HG03469 (cell line): ENCODE data around the gene EMCN.
"Not testable (repeated sequence)": the region's sequence is repeated elsewhere in the genome, so short reads cannot be mapped to it uniquely, and the experiment has no call there.

Source experiments
- ATAC-seq: cut with Tn5 transposase; IDR thresholded peaks from one replicate; pipeline ENCODE4 v1.9.1; 2021; ENCODE audit warnings: mild to moderate bottlenecking, moderate library complexity, moderate number of reproducible peaks; ENCODE audit not compliant: unreplicated experiment

The EMCN gene

DNA sequence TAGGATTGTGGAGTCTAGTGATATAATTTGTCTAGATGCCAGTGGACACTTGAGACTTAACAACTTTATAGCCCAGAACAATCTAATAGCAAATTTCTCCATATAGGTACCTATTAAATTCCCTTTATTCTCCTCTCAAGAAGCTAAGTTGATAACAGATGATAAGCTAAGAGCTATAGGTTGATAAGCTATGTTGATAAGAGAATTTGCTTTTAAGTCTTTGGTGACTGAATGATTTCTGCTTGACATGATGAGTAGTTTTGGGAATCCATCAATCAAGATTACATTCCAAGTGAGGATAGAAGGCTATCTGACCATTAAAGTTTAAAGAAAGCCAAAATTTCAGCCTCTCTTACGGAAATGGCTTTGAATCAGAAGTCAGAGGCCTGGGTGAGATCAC, 131.6 kb downstream of the EMCN start:
- no peak for ATAC-seq

DNA sequence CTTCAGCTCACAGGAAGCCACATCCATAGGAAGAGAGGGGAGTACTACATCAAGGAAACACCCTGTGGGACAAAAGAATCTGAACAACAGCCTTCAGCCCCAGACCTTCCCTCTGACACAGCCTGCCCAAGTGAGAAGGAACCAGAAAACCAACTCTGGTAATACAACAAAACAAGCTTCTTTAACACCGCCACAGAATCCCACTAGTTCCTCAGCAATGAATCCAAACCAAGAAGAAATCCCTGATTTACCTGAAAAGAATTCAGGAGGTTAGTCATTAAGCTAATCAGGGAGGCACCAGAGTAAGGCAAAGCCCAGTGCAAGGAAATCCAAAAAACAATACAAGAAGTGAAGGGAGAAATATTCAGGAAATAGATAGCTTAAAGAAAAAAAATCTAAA, 137.4 kb downstream of the EMCN start:
- ATAC-seq: not testable (repeated sequence)

DNA sequence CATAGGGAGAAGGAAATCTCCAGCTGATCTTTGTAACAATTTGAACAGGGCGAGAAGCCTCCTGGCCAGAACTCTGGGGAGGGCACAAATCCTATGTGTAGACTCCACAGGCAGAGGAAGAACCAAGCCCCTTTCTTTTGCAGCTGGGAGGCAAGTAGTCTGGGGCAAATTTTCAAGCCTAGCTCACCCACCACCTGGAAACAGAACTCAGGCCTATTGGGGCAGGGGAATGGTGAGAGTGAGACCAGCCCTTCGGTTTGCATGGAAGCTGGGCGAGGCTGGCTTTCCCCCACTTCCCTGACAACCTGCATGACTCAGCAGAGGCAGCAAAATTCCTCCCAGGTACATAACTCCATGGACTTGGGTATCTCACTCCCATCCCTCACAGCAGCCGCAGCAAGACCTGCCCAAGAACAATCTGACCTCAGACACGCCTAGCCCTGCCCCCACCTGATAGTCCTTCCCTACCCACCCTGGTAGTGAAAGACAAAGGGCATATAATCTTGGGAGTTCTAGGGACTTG, 138.2 kb downstream of the EMCN start:
- ATAC-seq: no peak

DNA sequence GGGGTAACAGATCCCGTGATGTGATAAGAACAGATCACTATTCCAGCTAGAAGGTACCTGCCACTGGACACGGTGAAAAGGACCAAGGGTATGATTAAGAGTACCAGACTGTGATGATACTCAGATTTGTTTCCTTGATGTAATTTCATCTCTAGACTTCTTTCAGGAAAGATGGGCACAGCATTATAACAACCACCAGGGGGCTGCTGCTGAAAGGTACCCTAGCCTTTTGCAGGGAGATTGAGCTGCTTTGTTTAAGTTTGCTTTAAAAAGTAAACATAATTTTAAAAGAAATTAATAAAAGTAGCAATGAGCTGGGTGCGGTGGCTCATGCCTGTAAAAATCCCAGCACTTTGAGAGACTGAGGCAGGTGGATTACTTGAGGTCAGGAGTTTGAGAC, 145.4 kb downstream of the EMCN start:
- no peak for ATAC-seq

DNA sequence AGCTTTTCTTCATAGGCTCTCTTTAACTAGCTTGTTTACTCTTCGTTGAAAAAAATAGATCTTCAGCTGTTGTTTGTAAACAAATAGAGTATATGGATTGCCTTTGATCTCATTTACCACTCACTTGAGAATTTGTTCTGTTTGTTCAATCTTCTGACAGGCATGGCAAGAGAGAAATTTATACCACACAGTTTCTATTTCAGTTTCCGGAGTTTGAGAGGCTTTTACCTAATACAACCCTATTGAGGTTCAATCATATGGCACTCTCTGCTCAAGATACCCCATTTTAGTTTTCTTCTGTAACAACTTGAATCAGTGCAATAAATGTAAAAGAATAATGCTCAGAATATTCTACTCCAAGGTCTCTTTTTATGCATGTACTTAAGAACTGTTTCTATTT, 148.0 kb downstream of the EMCN start:
- no peak for ATAC-seq

DNA sequence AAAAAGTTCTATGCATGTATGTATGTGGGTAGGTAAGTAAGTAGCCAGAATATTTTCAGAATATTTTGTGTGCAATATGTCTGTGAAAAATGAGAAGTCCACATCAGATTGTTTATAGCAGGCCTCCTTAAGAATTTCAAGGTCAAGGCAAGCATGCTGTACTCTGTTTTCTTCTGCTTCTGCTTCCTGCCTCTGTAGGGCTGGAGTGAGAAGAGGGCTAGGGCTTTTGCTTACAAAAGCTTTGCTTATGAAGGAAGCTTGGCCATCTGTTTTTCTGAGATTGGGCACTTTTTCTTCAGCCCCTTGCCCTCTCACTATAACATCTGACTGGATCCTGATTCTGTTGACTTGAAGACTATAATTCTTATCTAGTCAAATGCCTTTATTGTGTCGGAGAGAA, 150.4 kb downstream of the EMCN start:
- ATAC-seq: no peak

DNA sequence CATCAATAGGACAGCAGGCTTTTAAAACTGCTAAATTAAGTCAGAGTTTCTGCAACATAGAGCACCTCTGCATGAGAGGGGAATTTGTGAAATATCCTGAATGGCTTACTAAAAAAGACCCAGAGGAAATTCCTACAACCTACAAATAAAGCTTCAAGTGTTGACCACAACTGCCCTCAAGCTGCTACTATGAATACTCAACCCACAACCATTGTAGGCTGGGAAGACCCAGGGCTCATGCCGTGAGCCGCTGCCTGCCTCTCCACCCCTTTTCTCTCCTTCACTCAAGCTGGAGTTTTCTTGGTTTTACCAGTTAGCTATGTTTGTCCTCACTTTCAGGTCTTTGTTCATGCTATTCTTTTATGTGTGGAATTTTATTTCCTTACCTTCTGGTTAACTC, 151.6 kb downstream of the EMCN start:
- no peak for ATAC-seq

DNA sequence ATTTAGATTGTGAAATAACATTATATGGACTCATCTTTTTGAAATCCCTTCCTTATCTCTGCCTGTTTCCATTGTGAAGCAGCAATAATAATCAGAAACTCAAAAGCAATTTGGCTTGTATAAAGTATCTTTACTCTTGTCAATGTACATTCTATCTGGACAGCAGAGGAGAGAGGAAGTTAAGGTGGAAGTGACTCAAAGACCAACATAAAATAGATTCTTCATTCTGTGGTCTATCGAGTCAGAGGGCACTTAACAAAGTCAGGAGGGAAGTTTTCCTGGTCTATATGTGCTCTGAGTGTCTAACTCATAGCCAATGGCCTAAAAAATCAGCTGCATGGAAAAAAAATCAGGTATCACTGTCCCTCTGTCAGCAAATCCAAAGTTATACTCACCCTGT, 155.5 kb downstream of the EMCN start:
- ATAC-seq: no peak

DNA sequence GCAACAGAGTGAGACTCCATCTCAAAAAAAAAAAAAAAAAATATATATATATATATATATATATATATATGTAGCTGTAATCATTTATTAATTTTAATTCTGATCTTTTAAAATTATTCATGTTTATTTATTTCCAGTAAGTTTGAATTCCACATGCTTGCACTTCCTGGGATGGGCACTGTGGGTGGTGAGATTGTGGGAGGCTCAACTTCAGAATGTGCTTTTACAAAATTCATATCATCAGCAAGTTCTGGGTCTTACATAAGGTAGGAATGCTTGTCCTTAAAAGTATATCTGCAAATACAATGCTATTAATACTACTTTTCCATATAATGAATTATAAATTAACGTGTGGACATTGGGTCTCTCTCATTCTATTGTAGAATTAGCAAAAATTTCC, 156.5 kb downstream of the EMCN start:
- no peak for ATAC-seq

DNA sequence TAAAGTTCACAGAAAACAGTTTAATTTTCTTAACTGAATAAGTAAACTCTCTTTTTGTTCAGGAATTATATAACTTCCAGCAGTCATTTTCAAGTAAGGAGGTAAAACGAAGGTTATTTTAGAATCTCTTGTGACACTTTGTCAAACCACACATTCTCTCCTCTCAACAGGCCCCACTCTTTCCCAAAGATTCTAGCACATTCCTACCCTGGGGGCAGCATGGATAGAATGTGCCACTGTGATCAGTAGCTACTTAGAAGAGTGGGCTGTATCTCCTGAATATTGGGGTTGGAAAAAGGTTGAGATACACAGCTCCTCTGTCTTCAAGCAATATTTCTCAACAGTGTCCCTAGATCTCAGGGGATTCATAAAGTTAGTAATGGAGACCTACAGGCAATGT, 157.6 kb downstream of the EMCN start:
- ATAC-seq: no peak

DNA sequence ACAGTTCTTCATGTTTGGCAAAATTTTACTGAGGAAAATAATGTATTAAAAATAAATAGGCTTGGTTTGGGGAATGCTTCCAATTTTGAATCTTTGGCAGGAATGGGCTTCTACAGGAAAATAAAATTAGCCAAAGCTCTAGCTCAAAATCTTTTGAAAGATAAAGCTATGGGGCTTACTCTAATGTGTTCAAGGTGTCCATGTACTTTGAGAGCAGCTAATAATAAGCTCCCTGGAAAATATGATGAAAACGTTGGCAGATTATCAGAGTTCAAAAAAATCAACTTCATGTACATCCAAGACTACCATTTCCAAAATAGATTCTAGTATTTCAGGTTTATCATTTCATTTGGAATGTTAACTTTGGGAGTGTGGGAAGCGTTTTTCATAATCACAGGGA, 158.4 kb downstream of the EMCN start:
- no peak for ATAC-seq

DNA sequence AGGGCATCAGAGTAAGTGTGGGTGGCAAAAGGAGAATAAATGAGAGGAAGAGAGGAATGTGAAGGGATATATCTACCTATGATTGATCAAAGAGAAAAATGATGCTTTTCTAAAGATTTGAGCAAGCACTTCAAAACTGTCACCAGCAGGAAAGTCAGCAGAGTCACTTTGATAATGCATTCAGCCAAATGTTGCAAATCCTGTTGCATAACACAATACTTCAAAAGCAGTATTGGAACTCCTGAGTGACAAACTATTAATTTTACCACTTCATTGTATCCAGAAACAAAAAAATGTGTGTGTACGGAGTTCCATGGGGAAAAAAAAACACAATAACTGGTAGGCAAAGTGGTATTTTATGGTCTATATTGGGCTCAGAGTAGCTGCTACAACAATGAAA, 160.3 kb downstream of the EMCN start:
- ATAC-seq: no peak

DNA sequence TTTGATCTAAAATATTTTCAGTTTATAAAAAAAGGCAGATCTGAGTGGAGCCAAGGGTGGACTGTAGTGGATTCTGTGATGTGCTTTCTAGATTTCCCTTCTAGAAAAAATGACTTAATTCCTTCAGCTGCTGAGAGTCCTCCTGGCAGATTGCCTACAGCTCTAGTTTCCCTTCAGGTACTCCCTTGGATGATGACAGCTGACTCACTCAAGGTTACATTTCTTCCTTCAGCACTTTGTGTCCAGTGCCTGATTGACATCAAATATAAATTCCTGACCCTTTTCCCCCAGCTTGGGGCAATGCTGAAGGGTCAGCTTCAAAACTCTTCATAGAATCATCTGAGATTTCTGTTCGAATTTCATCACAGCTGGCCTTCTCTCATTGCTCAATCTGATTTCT, 161.7 kb downstream of the EMCN start:
- ATAC-seq: no peak

DNA sequence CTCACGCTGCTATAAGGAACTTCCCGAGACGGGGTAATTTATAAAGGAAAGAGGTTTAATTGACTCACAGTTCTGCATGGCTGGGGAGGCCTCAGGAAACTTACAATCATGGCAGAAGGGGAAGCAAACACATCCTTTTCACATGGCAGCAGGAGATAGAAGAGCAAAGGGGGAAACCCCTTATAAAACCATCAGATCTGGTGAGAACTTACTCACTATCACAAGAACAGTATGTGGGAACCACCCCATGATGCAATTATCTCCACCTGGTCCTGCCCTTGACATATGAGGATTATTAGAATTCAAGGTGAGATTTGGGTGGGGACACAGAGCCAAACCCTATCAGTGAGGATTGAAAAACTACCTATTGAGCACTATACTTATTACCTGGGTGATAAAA, 165.5 kb downstream of the EMCN start:
- ATAC-seq: not testable (repeated sequence)

DNA sequence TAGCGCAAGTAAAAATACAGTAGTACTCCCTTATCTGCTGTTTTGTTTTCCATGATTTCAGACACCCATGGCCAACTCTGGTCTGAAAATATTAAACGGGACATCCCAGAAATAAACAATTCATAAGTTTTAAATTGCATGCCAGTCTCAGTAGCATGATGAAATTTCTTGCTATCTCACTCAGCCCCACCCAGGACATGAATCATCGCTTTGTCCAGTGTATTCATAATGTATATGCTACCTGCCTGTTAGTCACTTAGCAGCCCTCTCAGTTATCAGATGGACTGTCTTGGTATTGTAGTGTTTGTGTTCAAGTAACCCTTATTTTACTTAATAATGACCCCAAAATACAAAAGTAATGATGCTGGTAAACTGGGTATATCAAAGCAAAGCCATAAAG, 169.3 kb downstream of the EMCN start:
- no peak for ATAC-seq

DNA sequence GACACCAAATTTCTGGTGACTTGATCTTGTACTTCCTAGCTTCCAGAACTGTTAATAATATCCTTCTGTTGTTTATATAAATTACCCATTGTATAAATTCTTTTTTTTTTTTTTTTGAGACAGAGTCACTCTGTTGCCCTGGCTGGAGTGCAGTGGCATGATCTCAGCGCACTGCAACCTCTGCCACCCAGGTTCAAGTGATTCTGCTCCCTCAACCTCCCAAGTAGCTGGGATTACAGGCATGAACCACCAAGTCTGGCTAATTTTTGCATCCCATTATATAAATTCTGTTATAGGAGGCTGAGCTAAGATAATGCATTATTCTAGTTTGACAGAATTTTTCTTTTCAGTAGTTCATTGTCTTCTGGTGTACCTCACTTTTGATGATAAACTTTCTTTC, 170.6 kb downstream of the EMCN start:
- no peak for ATAC-seq

DNA sequence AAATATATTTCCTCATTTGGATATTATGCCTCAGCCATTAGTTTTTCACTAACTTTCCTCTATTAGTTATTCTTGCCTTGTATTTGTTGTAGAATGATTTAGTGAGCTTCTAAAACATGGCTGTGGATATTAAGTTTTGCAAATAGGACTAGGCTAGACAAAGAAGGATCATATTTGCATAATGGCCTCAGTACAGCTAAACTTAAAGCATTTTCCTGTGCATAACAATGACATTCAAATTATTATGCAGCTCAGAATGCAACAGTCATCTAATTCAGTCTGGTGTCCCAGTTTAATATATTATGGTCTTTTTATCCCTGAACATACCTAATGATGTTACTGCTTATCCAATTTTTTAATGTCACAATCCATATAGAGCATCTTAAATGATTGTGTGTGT, 172.2 kb downstream of the EMCN start:
- no peak for ATAC-seq
